K562 (cell line): ENCODE measurements around the gene PRIM1. TPM values are rescaled to one million over a fixed set of nuclear protein-coding genes. Genes with fewer than 3 reads are reported as not detected.

Source experiments
- CGGBP1 ChIP-seq: fragments of 250-450 bp; sonication (Bioruptor Pico); IDR thresholded peaks from 2 replicates; pipeline ENCODE4 v1.9.0; 2021; ENCODE audit warnings: mild to moderate bottlenecking
- CLOCK ChIP-seq: fragments of 250-450 bp; sonication (Bioruptor Pico); IDR thresholded peaks from 2 replicates; pipeline ENCODE4 v1.4.0; 2020; ENCODE audit warnings: mild to moderate bottlenecking, moderate library complexity, borderline replicate concordance
- CREM ChIP-seq: IDR thresholded peaks from 2 replicates; pipeline ENCODE4 v1.6.1; 2014; ENCODE audit warnings: antibody characterized with exemption, low read depth
- LARP7 ChIP-seq: fragments of 450-650 bp; IDR thresholded peaks from 2 replicates; pipeline ENCODE4 v1.6.1; 2016
- MECOM ChIP-seq: fragments of 250-450 bp; sonication (Bioruptor Pico); IDR thresholded peaks from 2 replicates; pipeline ENCODE4 v1.8.0; 2022; ENCODE audit warnings: inconsistent platforms
- MEIS2 ChIP-seq: fragments of 450-650 bp; IDR thresholded peaks from 2 replicates; pipeline ENCODE4 v1.6.1; 2014; ENCODE audit warnings: mild to moderate bottlenecking; ENCODE audit not compliant: partially characterized antibody
- NEUROD1 ChIP-seq: fragments of 150-350 bp; IDR thresholded peaks from 2 replicates; pipeline ENCODE4 v1.6.1; 2014; ENCODE audit warnings: borderline replicate concordance, low read length, low read depth; ENCODE audit not compliant: partially characterized antibody
- OTX1 ChIP-seq: fragments of 450-650 bp; formaldehyde crosslinking; IDR thresholded peaks from 2 replicates; pipeline ENCODE4 v1.4.0; 2022; ENCODE audit warnings: mild to moderate bottlenecking
- SMAD3 ChIP-seq: fragments of 450-650 bp; formaldehyde crosslinking; conservative IDR thresholded peaks from 2 replicates; pipeline ENCODE4 v1.4.0; 2020; ENCODE audit warnings: mild to moderate bottlenecking
- SMARCE1 ChIP-seq: fragments of 450-650 bp; IDR thresholded peaks from 2 replicates; pipeline ENCODE4 v1.7.1; 2016; ENCODE audit warnings: mild to moderate bottlenecking
- SOX6 ChIP-seq: fragments of 450-650 bp; IDR thresholded peaks from 2 replicates; pipeline ENCODE4 v1.6.1; 2014; ENCODE audit warnings: mild to moderate bottlenecking
- TCF3 ChIP-seq: sonication (generic); formaldehyde crosslinking; IDR thresholded peaks from 2 replicates; pipeline ENCODE4 v1.4.0; 2020; ENCODE audit warnings: mild to moderate bottlenecking, missing genetic modification reagents
- YY1 ChIP-seq, 3 experiments: IDR thresholded peaks; 2 replicates each; pipeline ENCODE4 v1.6.1; 2011; ENCODE audit warnings: low read length in 2 of 3, mild to moderate bottlenecking in 2 of 3, moderate library complexity in 2 of 3, borderline replicate concordance in 1 of 3, control low read depth in 1 of 3, low read depth in 1 of 3; ENCODE audit not compliant: insufficient read depth in 3 of 3, insufficient replicate concordance in 2 of 3, control insufficient read depth in 1 of 3, insufficient read length in 1 of 3; ENCODE audit errors: extremely low read depth in 1 of 3
- ZNF561 ChIP-seq: fragments of 450-650 bp; formaldehyde crosslinking; conservative IDR thresholded peaks from 2 replicates; pipeline ENCODE4 v1.4.0; 2020; ENCODE audit warnings: mild to moderate bottlenecking, moderate library complexity
- polyA plus RNA-seq, 8 experiments: library from polyadenylated mRNA; depleted of rRNA in 4 of 8; stranded (reverse) in 5 of 8; unstranded in 3 of 8; fragments of >200 nt; fragmentation: Nextera tagmentation in 2 of 8; fragmentation: Illumina TruSeq in 1 of 8; extraction: Ambion mirVana in 2 of 8; extraction: Trizol in 1 of 8; gene quantifications; 2 replicates each; pipeline versions ENCODE4 v1.2.1 to v1.2.3, GENCODE V29; 2011 to 2014; ENCODE audit warnings: inconsistent platforms in 1 of 8, missing spikeins in 1 of 8
- total RNA-seq, 7 experiments: library from RNA; depleted of rRNA in 6 of 7; stranded (reverse); fragments of >200 nt in 6 of 7; fragmentation: Illumina TruSeq in 2 of 7; extraction: Trizol in 2 of 7; gene quantifications; 2 replicates each; pipeline versions ENCODE4 v1.2.1 to v1.2.3, GENCODE V29; 2011 to 2021; ENCODE audit warnings: low replicate concordance in 1 of 7
- TF ChIP-seq, protein P1 (sequence below), 2 experiments: fragments of 150-350 bp in 1 of 2; IDR thresholded peaks; 2 replicates each; pipeline ENCODE4 v1.6.1; 2012 to 2016; ENCODE audit warnings: low read depth in 2 of 2, low read length in 2 of 2, mild to moderate bottlenecking in 1 of 2, moderate library complexity in 1 of 2
- TF ChIP-seq, protein P2 (sequence below): fragments of 250-450 bp; sonication (Bioruptor Pico); IDR thresholded peaks from 2 replicates; pipeline ENCODE4 v1.4.0; 2020
- TF ChIP-seq, protein P3 (sequence below): fragments of 450-650 bp; IDR thresholded peaks from 2 replicates; pipeline ENCODE4 v1.6.1; 2016; ENCODE audit warnings: borderline replicate concordance

The PRIM1 gene
- total and polyA plus RNA-seq, 9 of the 15 experiments (the other 6 are each of a cell fraction or from before 2014, with no cell fraction given), result 67.2 to 179 (median 140) TPM

DNA sequence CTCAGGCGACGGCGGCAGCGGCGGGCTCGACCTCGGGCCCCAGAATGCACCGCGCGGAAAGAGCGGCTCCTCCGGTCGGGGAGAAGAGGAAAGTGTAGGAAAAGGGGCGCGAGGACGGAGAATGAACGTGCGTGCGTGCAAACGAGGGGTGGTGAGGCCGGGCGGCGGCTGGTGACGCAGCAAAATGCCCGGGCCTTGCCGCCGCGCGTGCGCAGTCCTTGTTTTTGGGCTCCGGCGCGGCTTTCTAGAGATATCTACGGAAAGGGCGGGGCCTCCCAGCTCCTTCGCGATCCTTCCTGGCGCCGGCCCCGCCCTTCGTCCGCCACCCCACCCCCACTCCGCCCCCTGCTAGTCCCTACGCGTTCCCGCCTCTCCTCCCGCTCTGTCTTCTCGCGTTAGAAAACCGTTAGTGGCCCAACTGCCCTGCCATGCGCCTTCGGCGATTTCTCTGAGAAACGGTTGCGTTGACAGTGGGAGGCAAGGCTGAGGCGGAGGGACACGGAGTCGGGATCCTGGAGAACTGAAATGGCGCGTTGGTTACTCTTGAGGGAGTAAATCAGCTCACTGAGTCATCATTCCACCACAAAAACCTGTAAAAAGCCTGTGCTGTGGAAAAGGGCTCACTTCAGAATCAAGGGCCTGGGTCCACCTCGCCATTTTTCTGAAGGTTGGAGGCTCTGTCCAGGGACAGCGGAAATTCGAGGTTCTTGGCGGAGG is 63.8 kb downstream of the PRIM1 start, which contains the start of gene PTGES3 (continued):
- TF ChIP-seq, protein P1, sequence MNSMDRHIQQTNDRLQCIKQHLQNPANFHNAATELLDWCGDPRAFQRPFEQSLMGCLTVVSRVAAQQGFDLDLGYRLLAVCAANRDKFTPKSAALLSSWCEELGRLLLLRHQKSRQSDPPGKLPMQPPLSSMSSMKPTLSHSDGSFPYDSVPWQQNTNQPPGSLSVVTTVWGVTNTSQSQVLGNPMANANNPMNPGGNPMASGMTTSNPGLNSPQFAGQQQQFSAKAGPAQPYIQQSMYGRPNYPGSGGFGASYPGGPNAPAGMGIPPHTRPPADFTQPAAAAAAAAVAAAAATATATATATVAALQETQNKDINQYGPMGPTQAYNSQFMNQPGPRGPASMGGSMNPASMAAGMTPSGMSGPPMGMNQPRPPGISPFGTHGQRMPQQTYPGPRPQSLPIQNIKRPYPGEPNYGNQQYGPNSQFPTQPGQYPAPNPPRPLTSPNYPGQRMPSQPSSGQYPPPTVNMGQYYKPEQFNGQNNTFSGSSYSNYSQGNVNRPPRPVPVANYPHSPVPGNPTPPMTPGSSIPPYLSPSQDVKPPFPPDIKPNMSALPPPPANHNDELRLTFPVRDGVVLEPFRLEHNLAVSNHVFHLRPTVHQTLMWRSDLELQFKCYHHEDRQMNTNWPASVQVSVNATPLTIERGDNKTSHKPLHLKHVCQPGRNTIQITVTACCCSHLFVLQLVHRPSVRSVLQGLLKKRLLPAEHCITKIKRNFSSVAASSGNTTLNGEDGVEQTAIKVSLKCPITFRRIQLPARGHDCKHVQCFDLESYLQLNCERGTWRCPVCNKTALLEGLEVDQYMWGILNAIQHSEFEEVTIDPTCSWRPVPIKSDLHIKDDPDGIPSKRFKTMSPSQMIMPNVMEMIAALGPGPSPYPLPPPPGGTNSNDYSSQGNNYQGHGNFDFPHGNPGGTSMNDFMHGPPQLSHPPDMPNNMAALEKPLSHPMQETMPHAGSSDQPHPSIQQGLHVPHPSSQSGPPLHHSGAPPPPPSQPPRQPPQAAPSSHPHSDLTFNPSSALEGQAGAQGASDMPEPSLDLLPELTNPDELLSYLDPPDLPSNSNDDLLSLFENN (IDR thresholded peaks at IDR 0.05; ENCODE audit: low read depth in 2 of 2, low read length in 2 of 2), result peak in 1 of 2 experiments; percentile 63; a peak in 1 of 4 replicates
- TF ChIP-seq, protein P2, sequence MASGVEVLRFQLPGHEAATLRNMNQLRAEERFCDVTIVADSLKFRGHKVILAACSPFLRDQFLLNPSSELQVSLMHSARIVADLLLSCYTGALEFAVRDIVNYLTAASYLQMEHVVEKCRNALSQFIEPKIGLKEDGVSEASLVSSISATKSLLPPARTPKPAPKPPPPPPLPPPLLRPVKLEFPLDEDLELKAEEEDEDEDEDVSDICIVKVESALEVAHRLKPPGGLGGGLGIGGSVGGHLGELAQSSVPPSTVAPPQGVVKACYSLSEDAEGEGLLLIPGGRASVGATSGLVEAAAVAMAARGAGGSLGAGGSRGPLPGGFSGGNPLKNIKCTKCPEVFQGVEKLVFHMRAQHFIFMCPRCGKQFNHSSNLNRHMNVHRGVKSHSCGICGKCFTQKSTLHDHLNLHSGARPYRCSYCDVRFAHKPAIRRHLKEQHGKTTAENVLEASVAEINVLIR, result peak; percentile 79
- TF ChIP-seq, protein P3, sequence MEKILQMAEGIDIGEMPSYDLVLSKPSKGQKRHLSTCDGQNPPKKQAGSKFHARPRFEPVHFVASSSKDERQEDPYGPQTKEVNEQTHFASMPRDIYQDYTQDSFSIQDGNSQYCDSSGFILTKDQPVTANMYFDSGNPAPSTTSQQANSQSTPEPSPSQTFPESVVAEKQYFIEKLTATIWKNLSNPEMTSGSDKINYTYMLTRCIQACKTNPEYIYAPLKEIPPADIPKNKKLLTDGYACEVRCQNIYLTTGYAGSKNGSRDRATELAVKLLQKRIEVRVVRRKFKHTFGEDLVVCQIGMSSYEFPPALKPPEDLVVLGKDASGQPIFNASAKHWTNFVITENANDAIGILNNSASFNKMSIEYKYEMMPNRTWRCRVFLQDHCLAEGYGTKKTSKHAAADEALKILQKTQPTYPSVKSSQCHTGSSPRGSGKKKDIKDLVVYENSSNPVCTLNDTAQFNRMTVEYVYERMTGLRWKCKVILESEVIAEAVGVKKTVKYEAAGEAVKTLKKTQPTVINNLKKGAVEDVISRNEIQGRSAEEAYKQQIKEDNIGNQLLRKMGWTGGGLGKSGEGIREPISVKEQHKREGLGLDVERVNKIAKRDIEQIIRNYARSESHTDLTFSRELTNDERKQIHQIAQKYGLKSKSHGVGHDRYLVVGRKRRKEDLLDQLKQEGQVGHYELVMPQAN, result peak; percentile 80
- no peak for TF ChIP-seq CLOCK (CRISPR knock-in tag)
- peak; percentile 72 for TF ChIP-seq MEIS2
- peak; percentile 98 for TF ChIP-seq CREM
- TF ChIP-seq OTX1 (CRISPR knock-in tag), result 0 out of 2 replicates have a peak, but pooled peaks have one; percentile 12
- TF ChIP-seq MECOM (CRISPR knock-in tag), result peak; percentile 47; the same call in 1 of the 2 replicates
- TF ChIP-seq ZNF561 (CRISPR knock-in tag), result 0 out of 2 replicates have a peak, but pooled peaks have one; percentile 12
- peak; percentile 91 for TF ChIP-seq CGGBP1
- no peak for TF ChIP-seq SMAD3
- no peak; the same call in 1 of the 2 replicates for TF ChIP-seq TCF3 (CRISPR knock-in tag)
- peak; percentile 3 for TF ChIP-seq SOX6
- 0 out of 2 replicates have a peak, but pooled peaks have one; percentile 52 for TF ChIP-seq LARP7
- TF ChIP-seq SMARCE1, result no peak
- peak; percentile 70 for TF ChIP-seq NEUROD1
- peak in 2 of 3 experiments; percentile 61 to 84 for TF ChIP-seq YY1 (IDR thresholded peaks at IDR 0.05; ENCODE audit: borderline replicate concordance in 1 of 3, control insufficient read depth in 1 of 3, extremely low read depth in 1 of 3, insufficient read depth in 3 of 3, insufficient read length in 1 of 3, insufficient replicate concordance in 2 of 3, low read depth in 1 of 3, low read length in 2 of 3)
